Right ventricle myocardium inferior (tissue), 1 donor: ENCODE measurements around the gene IRF1. TPM values are rescaled to one million over a fixed set of nuclear protein-coding genes. Genes with fewer than 3 reads are reported as not detected.
A peak's percentile ranks its signal among the peaks of the same experiment; 100 is the strongest.
"Not testable (repeated sequence)": the region's sequence is repeated elsewhere in the genome, so short reads cannot be mapped to it uniquely, and the experiment has no call there.

Experiments
- ATAC-seq: fragments of 200-7000 bp; cut with Tn5 transposase; one replicate; pipeline ENCODE4 v1.9.1; 2020; ENCODE audit warnings: mild to moderate bottlenecking, moderate library complexity
- DNase-seq: peaks from one replicate; pipeline ENCODE4 v3.0.0; 2021; ENCODE audit errors: missing footprints
- intact Hi-C: fragments of 100-400 bp; cut with DNase I; formaldehyde crosslinking; loops from one replicate; pipeline ENCODE4 v1.11.0; 2022
- total RNA-seq: library from RNA; stranded (reverse); fragmentation: NEBNext Ultra II Directional; extraction: Animal tissue kit (Norgen Biotek cat#: 25700); gene quantifications from one replicate; pipeline ENCODE4 v1.2.1, GENCODE V29; 2021
- donor health status: DM: no; HTN: yes; CAD: no; lungs with severe emphysema.

Gene IRF1
- total RNA-seq, 1 donor from 2014 or later: 12.7 TPM

- intact Hi-C loops: no loop called here
- ATAC-seq (no peak), DNase-seq (no peak)
Observed at GRCh38 chr5:132458226-132458560, 32.4 kb downstream of the IRF1 start.

GRCh38 chr5:132457371-132458225 is 33.0 kb downstream of the IRF1 start:
- intact Hi-C loops: no loop called here
- peak; percentile 81 for DNase-seq

GRCh38 chr5:132456987-132457361 is 33.6 kb downstream of the IRF1 start:
- DNase-seq (no peak), ATAC-seq (peak; percentile 13)
- intact Hi-C loops: no loop called here

More at GRCh38 chr5:132457371-132458225, 33.0 kb downstream of the IRF1 start:
- peak; percentile 53 for ATAC-seq

- ATAC-seq (peak; percentile 49), DNase-seq (peak; percentile 88)
- intact Hi-C loops: no loop called here
Observed at GRCh38 chr5:132456296-132456986, 34.1 kb downstream of the IRF1 start.

- DNase-seq: no peak
- intact Hi-C loops: no loop called here
- ATAC-seq: no peak
Observed at GRCh38 chr5:132455614-132456115, 34.9 kb downstream of the IRF1 start.

GRCh38 chr5:132454361-132454760 is 36.2 kb downstream of the IRF1 start:
- no peak for ATAC-seq
- intact Hi-C loops: no loop called here
- DNase-seq: no peak

GRCh38 chr5:132451387-132451786 is 39.2 kb downstream of the IRF1 start:
- intact Hi-C loops: no loop called here
- no peak for DNase-seq
- ATAC-seq: no peak

GRCh38 chr5:132449060-132449459 is 41.5 kb downstream of the IRF1 start:
- intact Hi-C loops: no loop called here

GRCh38 chr5:132447196-132447595 is 43.4 kb downstream of the IRF1 start:
- DNase-seq: no peak
- intact Hi-C loops: no loop called here
- ATAC-seq: no peak

More at GRCh38 chr5:132449060-132449459, 41.5 kb downstream of the IRF1 start:
- DNase-seq: no peak
- no peak for ATAC-seq

- DNase-seq (peak; percentile 82), ATAC-seq (peak; percentile 90)
- intact Hi-C loops: no loop called here
Observed at GRCh38 chr5:132446621-132447020, 44.0 kb downstream of the IRF1 start.

GRCh38 chr5:132445930-132446329 is 44.6 kb downstream of the IRF1 start:
- DNase-seq (no peak), ATAC-seq (no peak)
- intact Hi-C loops: no loop called here

- DNase-seq (no peak), ATAC-seq (no peak)
- intact Hi-C loops: no loop called here
Observed at GRCh38 chr5:132445640-132445923, 45.0 kb downstream of the IRF1 start.

- DNase-seq (no peak), ATAC-seq (no peak)
- intact Hi-C loops: no loop called here
Observed at GRCh38 chr5:132444841-132445639, 45.5 kb downstream of the IRF1 start.

GRCh38 chr5:132444061-132444460 is 46.5 kb downstream of the IRF1 start:
- intact Hi-C loops: no loop called here
- DNase-seq: no peak
- ATAC-seq: no peak

- intact Hi-C loops: loop anchor here (2.0 kb wide), 1 partner anchor 15 kb away; no protein-coding TSS in a partner anchor
- DNase-seq: peak; percentile 87
- ATAC-seq: peak; percentile 91
Observed at GRCh38 chr5:132439521-132440089, 51.0 kb downstream of the IRF1 start.

GRCh38 chr5:132438917-132439316 is 51.7 kb downstream of the IRF1 start:
- intact Hi-C loops: loop anchor here (2.0 kb wide), 1 partner anchor 14 kb away; no protein-coding TSS in a partner anchor
- DNase-seq (no peak), ATAC-seq (no peak)

- ATAC-seq, DNase-seq: not testable (repeated sequence)
- intact Hi-C loops: loop anchor here (2.0 kb wide), 1 partner anchor 13 kb away; no protein-coding TSS in a partner anchor
Observed at GRCh38 chr5:132438267-132438645, 52.3 kb downstream of the IRF1 start.

- DNase-seq: peak; percentile 93
- peak; percentile 73 for ATAC-seq
- intact Hi-C loops: loop anchor here (2.0 kb wide), 1 partner anchor 13 kb away; no protein-coding TSS in a partner anchor
Observed at GRCh38 chr5:132437604-132438266, 52.8 kb downstream of the IRF1 start.
